COR-L47 (cell line): ENCODE measurements around the gene SARNP.
A peak's percentile ranks its signal among the peaks of the same experiment; 100 is the strongest.
"Not testable (repeated sequence)": the region's sequence is repeated elsewhere in the genome, so short reads cannot be mapped to it uniquely, and the experiment has no call there.

ENCODE experiments used
- DNase-seq: peaks from one replicate; lab custom pipeline; 2025; lab: John Stamatoyannopoulos, UW

SARNP gene

GRCh38 chr12:55839345-55840140 lies 22.0 kb upstream of the SARNP start:
- DNase-seq = no peak

DNA sequence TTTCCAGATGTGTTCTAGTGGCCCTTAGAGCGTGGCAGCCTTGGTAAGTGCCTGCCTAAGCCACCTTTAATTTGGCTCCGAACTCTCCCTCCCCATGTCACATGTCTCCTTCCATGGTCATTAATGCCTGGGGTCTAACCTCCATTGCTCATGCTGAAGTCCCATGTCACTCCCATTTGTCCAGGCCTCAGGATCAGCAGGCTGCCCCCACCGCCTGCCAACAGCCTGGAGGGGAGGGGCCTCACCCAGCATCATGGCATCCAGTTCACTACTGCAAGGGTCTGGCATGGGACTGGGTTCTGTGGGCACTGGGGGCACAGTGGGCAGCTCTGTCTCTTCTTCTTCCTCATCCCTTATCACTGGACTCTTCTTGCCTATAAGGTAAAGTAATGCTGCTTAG lies 20.8 kb upstream of the SARNP start:
- no peak for DNase-seq

DNA sequence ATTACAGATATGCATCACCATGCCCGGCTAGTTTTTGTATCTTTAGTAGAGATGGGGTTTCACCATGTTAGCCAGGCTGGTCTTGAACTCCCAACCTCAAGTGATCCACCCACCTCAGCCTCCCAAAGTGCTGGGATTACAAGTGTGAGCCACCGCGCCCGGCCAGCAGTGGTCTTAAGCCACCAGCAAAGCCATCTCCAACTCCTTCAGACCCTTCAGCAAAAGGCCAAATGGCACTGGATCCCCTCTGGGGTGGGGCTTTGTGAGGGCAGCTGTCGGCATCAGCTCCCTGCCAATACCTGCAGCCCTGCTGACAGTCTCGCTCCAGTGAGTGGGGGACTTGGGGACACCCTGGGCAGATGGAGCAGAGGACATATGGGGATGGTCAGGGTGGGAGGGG lies 16.9 kb upstream of the SARNP start:
- DNase-seq = not testable (repeated sequence)

GRCh38 chr12:55833056-55833455 lies 15.5 kb upstream of the SARNP start:
- DNase-seq = no peak

DNA sequence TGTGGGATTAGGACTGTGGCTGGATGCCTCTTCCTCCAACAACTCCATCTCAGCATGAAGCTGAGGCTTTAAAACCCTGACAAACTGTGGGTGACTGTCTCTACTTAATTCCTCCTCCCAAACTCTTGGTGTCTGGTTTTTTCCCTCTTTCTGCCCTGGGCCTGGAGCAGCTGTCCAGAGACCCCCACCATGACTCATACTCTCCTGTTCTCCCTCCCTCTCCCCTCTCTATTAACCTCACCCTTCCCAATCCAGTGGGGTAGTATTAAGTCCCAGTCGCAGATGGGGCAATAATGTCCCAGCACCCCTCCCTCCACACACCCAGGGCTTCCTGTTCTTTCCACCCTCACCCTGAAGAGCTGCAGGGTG lies 13.9 kb upstream of the SARNP start:
- no peak for DNase-seq

- peak; percentile 52 for DNase-seq
Observed at GRCh38 chr12:55830601-55831446, 13.3 kb upstream of the SARNP start.

DNA sequence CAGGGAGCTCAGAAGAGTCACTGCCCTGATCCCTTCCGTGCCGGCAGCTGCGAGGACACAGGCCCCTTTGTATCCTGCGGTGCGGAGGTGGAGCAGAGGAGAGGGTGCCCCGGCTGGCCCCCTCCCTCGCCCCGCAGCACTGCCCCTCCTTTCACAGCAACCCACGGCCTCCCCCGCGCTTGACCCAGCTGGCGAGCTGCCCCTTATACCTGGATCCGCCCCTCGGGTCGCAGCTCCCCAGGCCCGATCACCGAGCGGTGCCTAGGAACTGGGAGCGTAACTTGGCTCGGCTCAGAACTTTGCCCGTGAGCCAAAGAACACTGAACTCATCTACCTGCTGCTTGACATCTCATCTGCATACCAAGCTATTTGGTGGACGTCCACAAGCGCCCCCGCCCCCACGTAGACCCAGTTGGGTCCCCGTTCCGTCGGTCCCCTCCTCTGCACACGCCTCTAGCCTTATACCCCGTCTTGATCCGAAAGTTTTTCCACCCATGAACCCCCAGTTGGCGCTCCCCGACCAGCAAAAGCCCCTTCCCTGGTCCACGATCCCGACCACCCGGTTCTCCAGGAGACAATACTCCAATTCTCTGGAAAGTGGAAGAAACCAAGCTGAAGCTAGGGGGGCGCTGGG lies 12.6 kb upstream of the SARNP start:
- DNase-seq = peak; percentile 55

- DNase-seq = no peak
Observed at GRCh38 chr12:55828357-55828756, 10.8 kb upstream of the SARNP start.

- no peak for DNase-seq
Observed at GRCh38 chr12:55827806-55828205, 10.3 kb upstream of the SARNP start.

- no peak for DNase-seq
Observed at GRCh38 chr12:55824726-55825125, 7.2 kb upstream of the SARNP start.

- no peak for DNase-seq
Observed at GRCh38 chr12:55823419-55823818, 5.9 kb upstream of the SARNP start.

GRCh38 chr12:55822228-55822627 lies 4.7 kb upstream of the SARNP start:
- no peak for DNase-seq

DNA sequence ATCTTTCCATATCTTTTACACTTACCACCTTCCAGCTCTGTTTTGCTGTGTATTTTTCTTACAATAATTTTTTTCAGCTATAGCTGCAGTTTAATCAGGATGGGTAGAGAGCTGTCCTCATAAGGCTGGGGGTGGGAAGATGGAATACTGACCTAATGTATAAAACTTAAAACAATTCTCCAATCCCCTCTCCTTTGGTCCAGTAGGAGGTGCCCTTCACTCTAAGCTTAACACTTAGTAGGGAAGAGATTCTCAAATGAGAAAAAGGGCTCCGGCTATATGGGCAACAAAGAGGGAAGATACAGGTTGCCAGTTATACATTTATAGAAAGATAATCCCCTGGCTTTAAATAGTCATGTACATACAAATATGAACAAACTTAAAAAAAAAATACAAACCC lies 3.2 kb upstream of the SARNP start:
- DNase-seq = no peak

DNA sequence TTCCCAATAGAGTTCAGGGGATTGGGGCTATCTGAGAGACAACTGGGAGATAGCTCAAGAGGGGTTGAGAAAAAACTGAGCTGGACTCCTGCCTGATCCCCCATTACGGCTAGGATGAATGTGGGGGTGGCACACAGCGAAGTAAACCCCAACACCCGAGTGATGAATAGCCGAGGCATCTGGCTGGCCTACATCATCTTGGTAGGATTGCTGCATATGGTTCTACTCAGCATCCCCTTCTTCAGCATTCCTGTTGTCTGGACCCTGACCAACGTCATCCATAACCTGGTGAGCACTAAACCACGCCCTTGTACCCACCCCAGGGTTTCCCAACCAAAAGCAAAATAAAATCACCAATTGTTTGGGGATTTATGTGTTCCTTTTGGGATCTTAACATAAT lies 1.4 kb upstream of the SARNP start:
- no peak for DNase-seq

GRCh38 chr12:55818140-55818728 lies 710 bp upstream of the SARNP start:
- DNase-seq = peak; percentile 49

DNA sequence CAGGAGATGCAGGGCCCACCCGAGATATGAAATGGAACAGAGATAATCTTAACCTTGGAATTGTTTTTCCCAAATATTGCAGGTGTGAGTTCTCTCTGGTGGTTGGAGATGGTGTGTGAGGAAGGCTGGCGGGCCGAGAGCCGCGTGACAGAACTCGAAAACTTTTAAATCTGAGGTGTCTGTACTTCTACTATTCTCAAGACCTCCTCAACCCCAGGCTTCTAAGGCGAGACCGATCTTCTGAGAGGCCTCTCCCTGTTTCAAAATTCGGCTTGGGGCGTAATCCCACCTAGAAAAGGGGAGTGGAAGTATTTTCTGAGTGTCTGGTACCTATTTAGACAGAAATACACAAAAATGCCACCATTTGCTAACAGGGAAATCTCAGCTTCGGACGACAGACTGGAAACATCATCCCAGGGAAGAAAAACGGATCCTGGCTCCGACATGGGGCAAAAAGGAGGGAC lies 611 bp downstream of the SARNP start:
- no peak for DNase-seq

- DNase-seq = no peak
Observed at GRCh38 chr12:55815473-55815872, 2.1 kb downstream of the SARNP start.

DNA sequence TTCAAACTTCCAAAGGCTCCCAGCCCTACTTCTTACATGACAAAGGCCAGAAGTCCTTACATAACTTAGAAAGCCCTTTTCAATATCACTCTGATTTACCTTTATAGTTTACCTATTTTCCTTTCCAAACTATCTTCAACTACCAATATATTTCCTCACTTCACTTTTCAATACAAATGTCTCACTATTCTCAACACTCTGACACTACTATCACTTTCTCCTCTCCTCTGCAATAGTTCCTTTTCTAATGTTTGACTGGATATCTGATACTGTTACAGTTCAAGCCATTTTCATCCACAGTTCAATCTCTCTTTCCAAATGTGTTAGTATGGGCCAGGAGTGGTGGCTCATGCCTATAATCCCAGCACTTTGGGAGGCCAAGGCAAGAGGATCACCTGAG lies 3.3 kb downstream of the SARNP start:
- DNase-seq = no peak

- no peak for DNase-seq
Observed at GRCh38 chr12:55812088-55812487, 5.4 kb downstream of the SARNP start.

- no peak for DNase-seq
Observed at GRCh38 chr12:55809274-55809673, 8.2 kb downstream of the SARNP start.

GRCh38 chr12:55806982-55807381 lies 10.5 kb downstream of the SARNP start:
- no peak for DNase-seq

DNA sequence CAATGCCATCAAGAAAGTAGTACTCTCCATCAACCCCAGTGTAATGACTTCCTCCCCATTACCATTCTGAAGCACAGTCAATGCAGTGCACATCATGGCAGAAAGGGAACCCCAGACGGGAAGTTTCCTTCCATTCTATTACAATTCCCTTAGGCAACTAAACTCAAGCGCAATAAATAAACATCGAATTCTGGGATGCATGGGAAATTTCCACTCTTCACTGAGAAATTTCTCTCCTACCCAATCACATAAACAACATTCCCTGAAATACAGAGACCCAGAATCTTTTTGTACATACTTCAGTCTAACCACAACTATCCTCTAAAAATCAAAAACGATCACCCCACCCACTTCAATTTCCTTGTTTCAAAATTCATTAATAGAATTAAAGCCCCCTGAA lies 20.0 kb downstream of the SARNP start:
- DNase-seq = no peak
